ENCODE measurements around the gene NACC2.

DNA sequence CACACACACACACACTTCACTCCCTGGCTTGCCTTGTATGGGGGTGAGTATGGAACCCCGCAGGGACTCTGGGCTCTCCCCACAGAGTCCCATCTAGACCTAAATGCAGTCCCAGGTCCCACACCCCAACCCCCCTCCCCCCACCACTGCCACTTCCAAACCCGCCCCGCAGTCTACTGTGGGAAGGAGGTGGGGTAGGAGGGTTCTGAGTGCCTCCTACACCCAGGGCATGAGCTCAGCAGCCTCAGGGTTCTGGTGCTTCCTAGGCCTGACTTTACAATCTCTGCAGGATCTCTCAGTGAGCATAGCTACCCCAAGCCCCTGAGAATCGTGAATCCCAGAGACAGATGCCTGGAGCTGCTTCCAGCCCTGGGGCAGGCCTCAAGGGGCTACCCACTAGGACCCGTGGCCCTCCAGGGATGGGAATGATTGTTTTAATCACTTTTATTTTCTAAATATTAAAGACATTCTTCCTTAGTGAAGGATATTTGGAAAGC is 1.5 kb upstream of the NACC2 start:
- no peak for TF ChIP-seq GABPA (IDR thresholded peaks at IDR 0.05; ENCODE audit: low read depth)
- TF ChIP-seq RAD21 (IDR thresholded peaks at IDR 0.05; ENCODE audit: low read length) = no peak
- no peak for TF ChIP-seq ELF1 (IDR thresholded peaks at IDR 0.05)
- no peak for TF ChIP-seq SMC3 (IDR thresholded peaks at IDR 0.05; ENCODE audit: low read depth, low read length)
